GM18873 (cell line): ENCODE measurements around the gene OR3A2.
"Not testable (repeated sequence)": the region's sequence is repeated elsewhere in the genome, so short reads cannot be mapped to it uniquely, and the experiment has no call there.

Experiments
- ATAC-seq: cut with Tn5 transposase; IDR thresholded peaks from one replicate; pipeline ENCODE4 v1.9.1; 2021; ENCODE audit warnings: mild to moderate bottlenecking, moderate library complexity, moderate number of reproducible peaks; ENCODE audit not compliant: unreplicated experiment, low FRiP score

Gene OR3A2

GRCh38 chr17:3295632-3296031, 90.5 kb downstream of the OR3A2 start:
- ATAC-seq, result no peak

DNA sequence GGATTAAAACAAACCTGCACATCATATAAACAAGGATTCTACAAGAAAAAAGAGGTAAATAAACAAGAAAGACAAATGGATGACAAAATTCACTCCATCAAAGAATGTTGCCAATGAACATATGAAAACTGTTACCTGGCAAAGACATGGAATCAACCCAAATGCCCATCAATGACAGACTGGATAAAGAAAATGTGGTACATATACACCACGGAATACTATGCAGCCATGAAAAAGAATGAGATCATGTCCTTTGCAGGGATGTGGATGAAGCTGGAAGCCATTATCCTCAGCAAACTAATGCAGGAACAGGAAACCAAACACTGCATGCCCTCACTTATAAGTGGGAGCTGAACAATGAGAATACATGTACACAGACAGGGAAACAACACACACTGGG, 92.6 kb downstream of the OR3A2 start:
- not testable (repeated sequence) for ATAC-seq

GRCh38 chr17:3282901-3283300, 103.2 kb downstream of the OR3A2 start:
- no peak for ATAC-seq

GRCh38 chr17:3276126-3276525, 110.0 kb downstream of the OR3A2 start:
- ATAC-seq, result no peak

DNA sequence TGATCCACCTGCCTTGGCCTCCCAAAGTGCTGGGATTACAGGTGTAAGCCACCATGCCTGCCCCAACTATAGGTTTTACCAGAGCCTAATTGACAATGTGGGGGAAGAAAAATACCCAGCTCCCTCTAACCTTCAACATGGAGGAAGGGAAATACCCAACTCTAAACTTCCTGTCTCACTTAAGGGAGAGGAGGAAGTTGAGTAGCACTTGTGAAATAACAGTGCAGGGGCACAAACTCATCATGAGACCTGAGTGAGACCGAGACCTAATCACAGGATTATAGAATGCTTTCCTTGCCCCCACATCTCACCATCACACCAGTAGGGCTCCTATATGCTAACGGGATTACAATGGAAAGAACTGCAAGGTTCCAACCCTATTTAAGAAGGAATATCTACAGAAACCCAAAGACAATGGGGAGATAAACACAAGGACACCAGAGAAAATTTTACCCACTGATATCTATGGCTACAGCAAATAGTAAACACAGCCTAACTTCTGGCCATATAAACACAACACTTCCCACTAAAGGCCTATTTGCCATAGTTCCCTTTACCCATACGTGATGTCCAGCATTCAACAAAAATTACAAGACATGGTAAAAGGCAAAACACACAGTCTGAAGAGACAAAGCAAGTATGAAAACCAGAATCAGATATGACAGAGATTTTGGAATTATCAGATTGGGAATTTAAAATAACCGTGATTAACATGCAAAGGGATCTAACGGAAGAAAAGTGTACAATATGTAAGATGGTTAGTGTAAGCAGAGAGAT, 114.8 kb downstream of the OR3A2 start:
- ATAC-seq, result no peak

- ATAC-seq, result no peak
Observed at GRCh38 chr17:3260600-3260999, 125.5 kb downstream of the OR3A2 start.

GRCh38 chr17:3260163-3260562, 125.9 kb downstream of the OR3A2 start:
- ATAC-seq, result no peak

DNA sequence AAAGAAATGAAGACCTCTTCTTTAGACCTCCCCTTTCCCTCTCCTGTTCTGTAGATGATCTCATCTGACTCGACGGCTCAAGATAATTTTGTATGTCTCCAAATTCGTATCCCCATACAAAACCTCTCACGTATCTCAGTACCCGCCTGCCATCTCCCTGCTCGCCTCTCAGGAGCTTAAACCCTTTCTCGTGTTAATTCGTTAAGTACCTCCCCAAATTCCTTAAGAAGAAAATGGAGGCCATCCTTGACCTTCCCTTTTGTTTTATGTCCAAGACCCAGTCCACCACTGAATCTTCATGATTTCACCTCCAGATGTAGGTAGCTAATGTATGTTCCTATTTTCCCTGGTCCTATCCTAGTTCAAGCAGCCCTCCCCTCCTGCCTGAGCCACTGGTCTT, 129.5 kb downstream of the OR3A2 start:
- no peak for ATAC-seq

DNA sequence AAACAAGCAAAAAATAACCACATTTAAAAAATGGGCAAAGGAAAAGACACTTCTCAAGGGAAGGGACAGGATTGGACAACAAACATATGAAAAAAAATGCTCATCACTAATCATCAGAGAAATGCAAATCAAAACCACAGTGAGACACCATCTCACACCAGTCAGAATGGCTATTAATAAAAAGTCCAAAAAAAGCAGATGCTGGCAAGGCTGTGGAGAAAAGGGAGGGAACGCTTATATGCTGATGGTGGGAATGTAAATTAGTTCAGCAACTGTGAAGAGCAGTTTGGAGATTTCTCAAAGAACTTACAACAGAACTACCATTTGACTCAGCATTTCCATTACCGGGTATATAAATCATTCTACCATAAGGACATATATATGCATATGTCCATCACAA, 137.1 kb downstream of the OR3A2 start:
- not testable (repeated sequence) for ATAC-seq

DNA sequence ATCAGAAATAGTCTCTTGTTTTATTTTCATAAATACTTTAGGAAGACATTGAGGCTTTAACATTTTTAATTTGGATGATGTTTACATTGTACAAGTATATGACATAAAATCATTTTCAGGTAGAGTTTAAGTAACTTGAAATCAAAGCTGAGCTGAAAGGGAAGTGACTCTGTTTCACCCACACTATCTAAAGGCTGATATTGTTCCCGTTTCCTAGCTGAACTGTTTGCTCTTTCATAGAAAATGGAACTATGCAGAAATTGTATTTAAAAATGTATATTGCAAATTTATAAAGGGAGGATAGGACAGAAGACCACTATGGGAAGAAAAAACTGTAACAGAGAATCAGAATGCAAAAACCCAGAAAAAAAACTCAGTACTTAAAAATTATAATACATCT, 141.3 kb downstream of the OR3A2 start:
- ATAC-seq, result not testable (repeated sequence)

DNA sequence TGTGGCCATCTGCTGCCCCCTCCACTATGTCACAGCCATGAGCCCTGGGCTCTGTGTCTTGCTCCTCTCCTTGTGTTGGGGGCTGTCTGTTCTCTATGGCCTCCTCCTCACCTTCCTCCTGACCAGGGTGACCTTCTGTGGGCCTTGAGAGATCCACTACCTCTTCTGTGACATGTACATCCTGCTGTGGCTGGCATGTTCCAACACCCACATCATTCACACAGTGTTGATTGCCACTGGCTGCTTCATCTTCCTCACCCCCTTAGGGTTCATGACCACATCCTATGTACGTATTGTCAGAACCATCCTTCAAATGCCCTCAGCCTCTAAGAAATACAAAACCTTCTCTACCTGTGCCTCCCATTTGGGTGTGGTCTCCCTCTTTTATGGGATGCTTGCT, 145.1 kb downstream of the OR3A2 start:
- ATAC-seq, result not testable (repeated sequence)

DNA sequence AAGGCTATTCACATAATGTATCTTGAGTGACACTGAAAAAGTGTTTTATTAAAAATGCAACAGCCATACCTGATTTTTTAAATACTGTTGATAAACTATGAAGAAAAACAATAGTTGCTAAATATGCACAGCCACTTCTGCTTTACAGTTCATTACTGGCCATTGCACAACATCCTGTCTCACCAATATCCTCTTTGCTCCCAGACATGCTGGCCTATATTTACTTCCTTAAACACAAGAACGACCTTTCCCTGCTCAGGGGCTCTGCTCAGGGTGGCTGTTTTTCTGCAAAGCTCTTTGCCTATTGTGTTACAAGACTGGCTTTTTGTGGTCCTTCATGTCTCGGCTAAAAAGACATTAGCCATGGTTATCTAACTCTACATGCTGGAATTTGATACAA, 147.4 kb downstream of the OR3A2 start:
- ATAC-seq, result not testable (repeated sequence)

DNA sequence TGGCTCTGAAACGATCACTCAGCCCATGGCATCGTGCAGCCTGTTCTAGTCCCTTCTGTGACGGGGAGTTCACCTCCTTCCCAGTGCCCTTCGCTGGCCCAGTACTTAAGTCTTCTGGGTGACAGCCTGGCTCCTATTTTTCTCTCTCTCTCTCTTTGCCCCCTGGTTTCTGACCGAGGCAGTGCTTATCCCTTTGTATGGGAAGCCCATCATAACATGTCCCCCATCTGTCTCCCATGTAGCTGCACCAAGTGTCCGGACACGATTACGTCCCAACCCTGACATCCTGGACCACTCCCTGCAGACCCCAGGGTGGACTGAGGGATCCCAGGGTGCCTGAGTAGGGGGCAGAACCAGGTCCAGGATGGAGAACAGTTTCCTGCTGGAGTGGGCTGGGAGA, 153.8 kb downstream of the OR3A2 start:
- not testable (repeated sequence) for ATAC-seq
